PFSK-1 (cell line): ENCODE results near the gene GHRH.

Experiments
- TAF1 ChIP-seq: IDR thresholded peaks from 2 replicates; pipeline ENCODE4 v1.6.1; 2012; ENCODE audit warnings: low read length, control low read depth, borderline replicate concordance; ENCODE audit not compliant: insufficient read depth
- TF ChIP-seq, protein P1 (sequence below), 2 experiments: IDR thresholded peaks; 2 replicates each; pipeline versions ENCODE4 v1.6.1 to v1.8.0; 2011 to 2012; ENCODE audit warnings: low read depth in 2 of 2, low read length in 2 of 2, control low read depth in 1 of 2, inconsistent platforms in 1 of 2, mild to moderate bottlenecking in 1 of 2, moderate library complexity in 1 of 2; ENCODE audit not compliant: insufficient read depth in 1 of 2

GRCh38 chr20:37308086-37309050, 46.8 kb upstream of the GHRH start:
- TF ChIP-seq, protein P1, sequence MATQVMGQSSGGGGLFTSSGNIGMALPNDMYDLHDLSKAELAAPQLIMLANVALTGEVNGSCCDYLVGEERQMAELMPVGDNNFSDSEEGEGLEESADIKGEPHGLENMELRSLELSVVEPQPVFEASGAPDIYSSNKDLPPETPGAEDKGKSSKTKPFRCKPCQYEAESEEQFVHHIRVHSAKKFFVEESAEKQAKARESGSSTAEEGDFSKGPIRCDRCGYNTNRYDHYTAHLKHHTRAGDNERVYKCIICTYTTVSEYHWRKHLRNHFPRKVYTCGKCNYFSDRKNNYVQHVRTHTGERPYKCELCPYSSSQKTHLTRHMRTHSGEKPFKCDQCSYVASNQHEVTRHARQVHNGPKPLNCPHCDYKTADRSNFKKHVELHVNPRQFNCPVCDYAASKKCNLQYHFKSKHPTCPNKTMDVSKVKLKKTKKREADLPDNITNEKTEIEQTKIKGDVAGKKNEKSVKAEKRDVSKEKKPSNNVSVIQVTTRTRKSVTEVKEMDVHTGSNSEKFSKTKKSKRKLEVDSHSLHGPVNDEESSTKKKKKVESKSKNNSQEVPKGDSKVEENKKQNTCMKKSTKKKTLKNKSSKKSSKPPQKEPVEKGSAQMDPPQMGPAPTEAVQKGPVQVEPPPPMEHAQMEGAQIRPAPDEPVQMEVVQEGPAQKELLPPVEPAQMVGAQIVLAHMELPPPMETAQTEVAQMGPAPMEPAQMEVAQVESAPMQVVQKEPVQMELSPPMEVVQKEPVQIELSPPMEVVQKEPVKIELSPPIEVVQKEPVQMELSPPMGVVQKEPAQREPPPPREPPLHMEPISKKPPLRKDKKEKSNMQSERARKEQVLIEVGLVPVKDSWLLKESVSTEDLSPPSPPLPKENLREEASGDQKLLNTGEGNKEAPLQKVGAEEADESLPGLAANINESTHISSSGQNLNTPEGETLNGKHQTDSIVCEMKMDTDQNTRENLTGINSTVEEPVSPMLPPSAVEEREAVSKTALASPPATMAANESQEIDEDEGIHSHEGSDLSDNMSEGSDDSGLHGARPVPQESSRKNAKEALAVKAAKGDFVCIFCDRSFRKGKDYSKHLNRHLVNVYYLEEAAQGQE (IDR thresholded peaks at IDR 0.05; ENCODE audit: insufficient read depth in 1 of 2, low read depth in 2 of 2, low read length in 2 of 2): no peak
- no peak for TF ChIP-seq TAF1
